ACHN (cell line): Measurements from ENCODE around the gene FAM53A.
"Not testable (repeated sequence)": the region's sequence is repeated elsewhere in the genome, so short reads cannot be mapped to it uniquely, and the experiment has no call there.

ENCODE experiments used
- DNase-seq: peaks from one replicate; pipeline ENCODE4 v3.0.0-alpha.2; 2015
- in situ Hi-C: cut with HindIII; loops from 2 replicates; pipeline ENCODE4 v1.10.0; 2017; ENCODE audit warnings: low sequenced_read_pairs, low pct_ligation_motif_present, low pct_unique_long_range_greater_than_20kb

The FAM53A gene

GRCh38 chr4:1718095-1718850, 34.2 kb upstream of the FAM53A start:
- in situ Hi-C loops, result no loop called here
- no peak for DNase-seq

GRCh38 chr4:1717129-1718094, 33.3 kb upstream of the FAM53A start:
- in situ Hi-C loops, result no loop called here
- no peak for DNase-seq

GRCh38 chr4:1716065-1716945, 32.2 kb upstream of the FAM53A start:
- no peak for DNase-seq
- in situ Hi-C loops, result no loop called here

- no peak for DNase-seq
- in situ Hi-C loops, result no loop called here
Observed at GRCh38 chr4:1715002-1715758, 31.1 kb upstream of the FAM53A start.

- in situ Hi-C loops, result no loop called here
- no peak for DNase-seq
Observed at GRCh38 chr4:1714303-1715001, 30.3 kb upstream of the FAM53A start.

GRCh38 chr4:1713003-1713851, 29.1 kb upstream of the FAM53A start:
- no peak for DNase-seq
- in situ Hi-C loops, result no loop called here

- in situ Hi-C loops, result no loop called here
- DNase-seq, result peak; percentile 92
Observed at GRCh38 chr4:1712216-1713002, 28.3 kb upstream of the FAM53A start, which contains the start of gene SLBP. SLBP (minus strand) TSS chr4:1712319; CDS start chr4:1712188, 131 bp downstream.

GRCh38 chr4:1711571-1712215, 27.6 kb upstream of the FAM53A start:
- in situ Hi-C loops, result no loop called here
- peak; percentile 38 for DNase-seq

- in situ Hi-C loops, result no loop called here
- DNase-seq, result no peak
Observed at GRCh38 chr4:1711055-1711570, 27.0 kb upstream of the FAM53A start.

GRCh38 chr4:1708581-1708980, 24.5 kb upstream of the FAM53A start:
- in situ Hi-C loops, result no loop called here
- no peak for DNase-seq

- DNase-seq, result no peak
- in situ Hi-C loops, result no loop called here
Observed at GRCh38 chr4:1706358-1706757, 22.2 kb upstream of the FAM53A start.

GRCh38 chr4:1705732-1706131, 21.6 kb upstream of the FAM53A start:
- no peak for DNase-seq

GRCh38 chr4:1703867-1704266, 19.8 kb upstream of the FAM53A start:
- no peak for DNase-seq
- in situ Hi-C loops, result no loop called here

More at GRCh38 chr4:1705732-1706131, 21.6 kb upstream of the FAM53A start:
- in situ Hi-C loops, result no loop called here

- DNase-seq, in situ Hi-C loops: not testable (repeated sequence)
Observed at GRCh38 chr4:1701671-1702070, 17.6 kb upstream of the FAM53A start.

GRCh38 chr4:1695913-1696312, 11.8 kb upstream of the FAM53A start:
- DNase-seq, result no peak
- in situ Hi-C loops, result no loop called here
